HepG2 (cell line): ENCODE measurements around the gene DMKN. TPM values are rescaled to one million over a fixed set of nuclear protein-coding genes. Genes with fewer than 3 reads are reported as not detected.

Experiments used
- HOXD1 ChIP-seq: sonication (generic); formaldehyde crosslinking; IDR thresholded peaks from 2 replicates; pipeline ENCODE4 v1.5.0; 2020; ENCODE audit warnings: missing genetic modification reagents
- MYNN ChIP-seq: sonication (generic); formaldehyde crosslinking; IDR thresholded peaks from 2 replicates; pipeline ENCODE4 v1.4.0; 2020; ENCODE audit warnings: mild to moderate bottlenecking, low read depth, missing genetic modification reagents
- TBX2 ChIP-seq: sonication (generic); formaldehyde crosslinking; IDR thresholded peaks from 2 replicates; pipeline ENCODE4 v1.5.0; 2020; ENCODE audit warnings: missing genetic modification reagents, mild to moderate bottlenecking, borderline replicate concordance
- ZBTB38 ChIP-seq: sonication (generic); formaldehyde crosslinking; IDR thresholded peaks from 2 replicates; pipeline ENCODE4 v1.5.1; 2020; ENCODE audit warnings: mild to moderate bottlenecking, missing genetic modification reagents
- ZFY ChIP-seq: sonication (generic); formaldehyde crosslinking; IDR thresholded peaks from 2 replicates; pipeline ENCODE4 v1.4.0; 2020; ENCODE audit warnings: missing genetic modification reagents
- ZNF124 ChIP-seq: sonication (generic); formaldehyde crosslinking; IDR thresholded peaks from 2 replicates; pipeline ENCODE4 v1.4.0; 2020; ENCODE audit warnings: missing genetic modification reagents
- ZNF224 ChIP-seq: sonication (generic); formaldehyde crosslinking; IDR thresholded peaks from 2 replicates; pipeline ENCODE4 v1.5.0; 2020; ENCODE audit warnings: mild to moderate bottlenecking, missing genetic modification reagents
- ZNF432 ChIP-seq: sonication (generic); formaldehyde crosslinking; IDR thresholded peaks from 2 replicates; pipeline ENCODE4 v1.5.0; 2020; ENCODE audit warnings: missing genetic modification reagents, mild to moderate bottlenecking, borderline replicate concordance
- ZNF772 ChIP-seq: sonication (generic); formaldehyde crosslinking; IDR thresholded peaks from 2 replicates; pipeline ENCODE4 v1.5.0; 2020; ENCODE audit warnings: mild to moderate bottlenecking, missing genetic modification reagents
- ZZZ3 ChIP-seq: sonication (generic); formaldehyde crosslinking; IDR thresholded peaks from 2 replicates; pipeline ENCODE4 v1.4.0; 2020; ENCODE audit warnings: missing genetic modification reagents, mild to moderate bottlenecking, borderline replicate concordance
- polyA plus RNA-seq, 8 experiments: library from polyadenylated mRNA; depleted of rRNA in 3 of 8; stranded (reverse) in 7 of 8; unstranded in 1 of 8; fragments of >200 nt; fragmentation: Illumina TruSeq in 4 of 8; extraction: Trizol in 4 of 8; gene quantifications; 2 replicates each; pipeline versions ENCODE4 v1.2.1 to v1.2.3, GENCODE V29; 2011 to 2016; ENCODE audit warnings: low read depth in 4 of 8, missing spikeins in 1 of 8, mixed read lengths in 1 of 8; ENCODE audit not compliant: insufficient read depth in 1 of 8
- total RNA-seq, 5 experiments: library from RNA; depleted of rRNA; stranded (reverse); fragments of >200 nt; fragmentation: Illumina TruSeq; extraction: Trizol; gene quantifications; 2 replicates each; pipeline ENCODE4 v1.2.3, GENCODE V29; 2016; ENCODE audit warnings: low read depth in 1 of 5
- TF ChIP-seq, protein P1 (sequence below): sonication (generic); formaldehyde crosslinking; IDR thresholded peaks from 2 replicates; pipeline ENCODE4 v1.4.0; 2020; ENCODE audit warnings: missing genetic modification reagents, borderline replicate concordance
- TF ChIP-seq, protein P2 (sequence below): sonication (generic); formaldehyde crosslinking; IDR thresholded peaks from 2 replicates; pipeline ENCODE4 v1.8.0; 2023; ENCODE audit warnings: mild to moderate bottlenecking, missing genetic modification reagents
- TF ChIP-seq, protein P3 (sequence below): sonication (generic); formaldehyde crosslinking; IDR thresholded peaks from 2 replicates; pipeline ENCODE4 v1.4.0; 2020; ENCODE audit warnings: mild to moderate bottlenecking, low read depth, missing genetic modification reagents
- TF ChIP-seq, protein P4 (sequence below): sonication (generic); formaldehyde crosslinking; IDR thresholded peaks from 2 replicates; pipeline ENCODE4 v1.4.0; 2020; ENCODE audit warnings: missing genetic modification reagents, mild to moderate bottlenecking, borderline replicate concordance
- TF ChIP-seq, protein P5 (sequence below): sonication (generic); formaldehyde crosslinking; IDR thresholded peaks from 2 replicates; pipeline ENCODE4 v1.4.0; 2020; ENCODE audit warnings: mild to moderate bottlenecking, missing genetic modification reagents

The DMKN gene
- total and polyA plus RNA-seq, 2 of the 13 experiments (the other 11 are each of a cell fraction or from before 2014, with no cell fraction given) = 50.8 to 57.1 TPM

DNA sequence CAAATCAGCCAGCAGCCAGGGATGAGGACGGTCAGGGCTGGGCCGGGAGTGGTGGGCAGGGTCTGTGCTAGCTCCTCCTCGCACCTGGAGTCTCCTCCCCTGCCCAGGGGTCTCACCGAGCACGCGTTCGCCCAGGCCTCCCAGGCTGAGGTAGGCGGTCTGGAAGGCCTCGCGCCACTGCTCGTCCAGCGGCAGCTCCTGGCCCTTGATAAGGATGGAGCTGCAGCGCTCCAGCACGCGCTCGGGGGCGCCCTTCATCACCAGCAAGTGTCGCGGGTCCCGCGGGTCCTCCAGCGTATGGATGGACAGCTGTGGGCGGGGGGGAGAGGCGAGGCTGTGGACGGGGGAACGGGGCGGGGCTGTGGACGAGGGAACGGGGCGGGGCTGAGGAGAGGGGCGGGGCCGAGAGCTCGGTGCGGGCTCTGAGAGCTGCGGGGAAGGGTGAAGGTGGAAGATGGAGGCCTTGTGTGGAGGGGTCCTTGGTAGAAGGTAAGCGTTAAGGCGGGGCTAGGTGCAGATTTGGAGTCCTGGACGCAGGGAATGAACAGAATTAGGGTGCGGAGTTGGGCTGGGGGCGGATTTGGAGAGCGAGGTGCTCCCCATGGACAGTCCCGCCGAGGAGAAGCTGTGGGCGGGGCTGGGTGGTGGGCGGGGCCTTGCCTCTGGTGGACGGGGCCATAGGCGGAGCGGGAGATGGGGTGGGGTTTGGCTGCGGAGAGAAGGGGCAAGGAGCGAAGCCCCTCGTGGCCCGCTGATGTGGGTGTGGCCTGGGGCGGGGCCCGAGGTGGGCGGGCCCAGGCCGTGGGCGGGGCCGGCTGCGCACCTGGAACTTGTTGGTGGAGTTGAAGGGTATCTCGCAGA, 44.3 kb upstream of the DMKN start (continued):
- TF ChIP-seq TBX2 (no peak), MYNN (CRISPR knock-in tag) (no peak), HOXD1 (CRISPR knock-in tag) (no peak), ZNF224 (no peak), ZNF432 (CRISPR knock-in tag) (no peak), ZZZ3 (CRISPR knock-in tag) (no peak), ZNF772 (CRISPR knock-in tag) (no peak), ZFY (peak; percentile 47; the same call in 1 of the 2 replicates), ZBTB38 (CRISPR knock-in tag) (peak; percentile 48; the same call in 1 of the 2 replicates), ZNF124 (CRISPR knock-in tag) (no peak)
- TF ChIP-seq, protein P1, sequence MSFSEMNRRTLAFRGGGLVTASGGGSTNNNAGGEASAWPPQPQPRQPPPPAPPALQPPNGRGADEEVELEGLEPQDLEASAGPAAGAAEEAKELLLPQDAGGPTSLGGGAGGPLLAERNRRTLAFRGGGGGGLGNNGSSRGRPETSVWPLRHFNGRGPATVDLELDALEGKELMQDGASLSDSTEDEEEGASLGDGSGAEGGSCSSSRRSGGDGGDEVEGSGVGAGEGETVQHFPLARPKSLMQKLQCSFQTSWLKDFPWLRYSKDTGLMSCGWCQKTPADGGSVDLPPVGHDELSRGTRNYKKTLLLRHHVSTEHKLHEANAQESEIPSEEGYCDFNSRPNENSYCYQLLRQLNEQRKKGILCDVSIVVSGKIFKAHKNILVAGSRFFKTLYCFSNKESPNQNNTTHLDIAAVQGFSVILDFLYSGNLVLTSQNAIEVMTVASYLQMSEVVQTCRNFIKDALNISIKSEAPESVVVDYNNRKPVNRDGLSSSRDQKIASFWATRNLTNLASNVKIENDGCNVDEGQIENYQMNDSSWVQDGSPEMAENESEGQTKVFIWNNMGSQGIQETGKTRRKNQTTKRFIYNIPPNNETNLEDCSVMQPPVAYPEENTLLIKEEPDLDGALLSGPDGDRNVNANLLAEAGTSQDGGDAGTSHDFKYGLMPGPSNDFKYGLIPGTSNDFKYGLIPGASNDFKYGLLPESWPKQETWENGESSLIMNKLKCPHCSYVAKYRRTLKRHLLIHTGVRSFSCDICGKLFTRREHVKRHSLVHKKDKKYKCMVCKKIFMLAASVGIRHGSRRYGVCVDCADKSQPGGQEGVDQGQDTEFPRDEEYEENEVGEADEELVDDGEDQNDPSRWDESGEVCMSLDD = no peak
- TF ChIP-seq, protein P2, sequence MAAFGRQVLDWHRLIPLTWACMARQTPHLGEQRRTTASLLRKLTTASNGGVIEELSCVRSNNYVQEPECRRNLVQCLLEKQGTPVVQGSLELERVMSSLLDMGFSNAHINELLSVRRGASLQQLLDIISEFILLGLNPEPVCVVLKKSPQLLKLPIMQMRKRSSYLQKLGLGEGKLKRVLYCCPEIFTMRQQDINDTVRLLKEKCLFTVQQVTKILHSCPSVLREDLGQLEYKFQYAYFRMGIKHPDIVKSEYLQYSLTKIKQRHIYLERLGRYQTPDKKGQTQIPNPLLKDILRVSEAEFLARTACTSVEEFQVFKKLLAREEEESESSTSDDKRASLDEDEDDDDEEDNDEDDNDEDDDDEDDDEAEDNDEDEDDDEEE (CRISPR knock-in tag) = no peak
- TF ChIP-seq, protein P3, sequence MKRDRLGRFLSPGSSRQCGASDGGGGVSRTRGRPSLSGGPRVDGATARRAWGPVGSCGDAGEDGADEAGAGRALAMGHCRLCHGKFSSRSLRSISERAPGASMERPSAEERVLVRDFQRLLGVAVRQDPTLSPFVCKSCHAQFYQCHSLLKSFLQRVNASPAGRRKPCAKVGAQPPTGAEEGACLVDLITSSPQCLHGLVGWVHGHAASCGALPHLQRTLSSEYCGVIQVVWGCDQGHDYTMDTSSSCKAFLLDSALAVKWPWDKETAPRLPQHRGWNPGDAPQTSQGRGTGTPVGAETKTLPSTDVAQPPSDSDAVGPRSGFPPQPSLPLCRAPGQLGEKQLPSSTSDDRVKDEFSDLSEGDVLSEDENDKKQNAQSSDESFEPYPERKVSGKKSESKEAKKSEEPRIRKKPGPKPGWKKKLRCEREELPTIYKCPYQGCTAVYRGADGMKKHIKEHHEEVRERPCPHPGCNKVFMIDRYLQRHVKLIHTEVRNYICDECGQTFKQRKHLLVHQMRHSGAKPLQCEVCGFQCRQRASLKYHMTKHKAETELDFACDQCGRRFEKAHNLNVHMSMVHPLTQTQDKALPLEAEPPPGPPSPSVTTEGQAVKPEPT (CRISPR knock-in tag) = no peak
- TF ChIP-seq, protein P4, sequence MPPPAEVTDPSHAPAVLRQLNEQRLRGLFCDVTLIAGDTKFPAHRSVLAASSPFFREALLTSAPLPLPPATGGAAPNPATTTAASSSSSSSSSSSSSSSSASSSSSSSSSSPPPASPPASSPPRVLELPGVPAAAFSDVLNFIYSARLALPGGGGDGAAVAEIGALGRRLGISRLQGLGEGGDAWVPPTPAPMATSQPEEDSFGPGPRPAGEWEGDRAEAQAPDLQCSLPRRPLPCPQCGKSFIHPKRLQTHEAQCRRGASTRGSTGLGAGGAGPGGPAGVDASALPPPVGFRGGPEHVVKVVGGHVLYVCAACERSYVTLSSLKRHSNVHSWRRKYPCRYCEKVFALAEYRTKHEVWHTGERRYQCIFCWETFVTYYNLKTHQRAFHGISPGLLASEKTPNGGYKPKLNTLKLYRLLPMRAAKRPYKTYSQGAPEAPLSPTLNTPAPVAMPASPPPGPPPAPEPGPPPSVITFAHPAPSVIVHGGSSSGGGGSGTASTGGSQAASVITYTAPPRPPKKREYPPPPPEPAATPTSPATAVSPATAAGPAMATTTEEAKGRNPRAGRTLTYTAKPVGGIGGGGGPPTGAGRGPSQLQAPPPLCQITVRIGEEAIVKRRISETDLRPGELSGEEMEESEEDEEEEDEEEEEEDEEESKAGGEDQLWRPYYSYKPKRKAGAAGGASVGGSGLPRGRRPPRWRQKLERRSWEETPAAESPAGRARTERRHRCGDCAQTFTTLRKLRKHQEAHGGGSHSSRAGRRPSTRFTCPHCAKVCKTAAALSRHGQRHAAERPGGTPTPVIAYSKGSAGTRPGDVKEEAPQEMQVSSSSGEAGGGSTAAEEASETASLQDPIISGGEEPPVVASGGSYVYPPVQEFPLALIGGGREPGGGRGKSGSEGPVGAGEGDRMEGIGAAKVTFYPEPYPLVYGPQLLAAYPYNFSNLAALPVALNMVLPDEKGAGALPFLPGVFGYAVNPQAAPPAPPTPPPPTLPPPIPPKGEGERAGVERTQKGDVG (CRISPR knock-in tag) = no peak
- TF ChIP-seq, protein P5, sequence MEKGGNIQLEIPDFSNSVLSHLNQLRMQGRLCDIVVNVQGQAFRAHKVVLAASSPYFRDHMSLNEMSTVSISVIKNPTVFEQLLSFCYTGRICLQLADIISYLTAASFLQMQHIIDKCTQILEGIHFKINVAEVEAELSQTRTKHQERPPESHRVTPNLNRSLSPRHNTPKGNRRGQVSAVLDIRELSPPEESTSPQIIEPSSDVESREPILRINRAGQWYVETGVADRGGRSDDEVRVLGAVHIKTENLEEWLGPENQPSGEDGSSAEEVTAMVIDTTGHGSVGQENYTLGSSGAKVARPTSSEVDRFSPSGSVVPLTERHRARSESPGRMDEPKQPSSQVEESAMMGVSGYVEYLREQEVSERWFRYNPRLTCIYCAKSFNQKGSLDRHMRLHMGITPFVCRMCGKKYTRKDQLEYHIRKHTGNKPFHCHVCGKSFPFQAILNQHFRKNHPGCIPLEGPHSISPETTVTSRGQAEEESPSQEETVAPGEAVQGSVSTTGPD (CRISPR knock-in tag) = no peak
